GM06990 (cell line): ENCODE measurements around the gene AMN.

Experiments used
- DNase-seq: peaks from one replicate; pipeline ENCODE4 v3.0.0-alpha.2; 2011; ENCODE audit not compliant: insufficient read length; ENCODE audit errors: extremely low read depth
- H3K27me3 ChIP-seq: replicated peaks from 2 replicates; pipeline ENCODE4 v1.6.0; 2011; ENCODE audit warnings: low read length; ENCODE audit not compliant: control insufficient read depth, insufficient read depth
- H3K36me3 ChIP-seq: 2 replicates; pipeline ENCODE4 v1.5.1; 2011; ENCODE audit warnings: low read length; ENCODE audit not compliant: control insufficient read depth, insufficient read depth
- H3K4me3 ChIP-seq: replicated peaks from 2 replicates; pipeline ENCODE4 v1.5.1; 2011; ENCODE audit warnings: low read depth, mild to moderate bottlenecking, control low read depth, low read length
- TF ChIP-seq, protein P1 (sequence below): IDR thresholded peaks from 2 replicates; pipeline ENCODE4 v1.5.1; 2011; ENCODE audit warnings: low read length, control low read depth, mild to moderate bottlenecking, inconsistent platforms; ENCODE audit not compliant: insufficient read depth, poor library complexity, severe bottlenecking

The AMN gene

GRCh38 chr14:102927346-102927877 is 4.9 kb downstream of the AMN start:
- H3K27me3 ChIP-seq, result peaks cover 1% of the 10 kb centered on the region; the same call in 1 of the 2 replicates
- no peaks in the 10 kb centered on the region for H3K36me3 ChIP-seq
- H3K4me3 ChIP-seq, result no peak overlapping the region
- TF ChIP-seq, protein P1, sequence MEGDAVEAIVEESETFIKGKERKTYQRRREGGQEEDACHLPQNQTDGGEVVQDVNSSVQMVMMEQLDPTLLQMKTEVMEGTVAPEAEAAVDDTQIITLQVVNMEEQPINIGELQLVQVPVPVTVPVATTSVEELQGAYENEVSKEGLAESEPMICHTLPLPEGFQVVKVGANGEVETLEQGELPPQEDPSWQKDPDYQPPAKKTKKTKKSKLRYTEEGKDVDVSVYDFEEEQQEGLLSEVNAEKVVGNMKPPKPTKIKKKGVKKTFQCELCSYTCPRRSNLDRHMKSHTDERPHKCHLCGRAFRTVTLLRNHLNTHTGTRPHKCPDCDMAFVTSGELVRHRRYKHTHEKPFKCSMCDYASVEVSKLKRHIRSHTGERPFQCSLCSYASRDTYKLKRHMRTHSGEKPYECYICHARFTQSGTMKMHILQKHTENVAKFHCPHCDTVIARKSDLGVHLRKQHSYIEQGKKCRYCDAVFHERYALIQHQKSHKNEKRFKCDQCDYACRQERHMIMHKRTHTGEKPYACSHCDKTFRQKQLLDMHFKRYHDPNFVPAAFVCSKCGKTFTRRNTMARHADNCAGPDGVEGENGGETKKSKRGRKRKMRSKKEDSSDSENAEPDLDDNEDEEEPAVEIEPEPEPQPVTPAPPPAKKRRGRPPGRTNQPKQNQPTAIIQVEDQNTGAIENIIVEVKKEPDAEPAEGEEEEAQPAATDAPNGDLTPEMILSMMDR, result no peak
- DNase-seq, result peak; percentile 7

DNA sequence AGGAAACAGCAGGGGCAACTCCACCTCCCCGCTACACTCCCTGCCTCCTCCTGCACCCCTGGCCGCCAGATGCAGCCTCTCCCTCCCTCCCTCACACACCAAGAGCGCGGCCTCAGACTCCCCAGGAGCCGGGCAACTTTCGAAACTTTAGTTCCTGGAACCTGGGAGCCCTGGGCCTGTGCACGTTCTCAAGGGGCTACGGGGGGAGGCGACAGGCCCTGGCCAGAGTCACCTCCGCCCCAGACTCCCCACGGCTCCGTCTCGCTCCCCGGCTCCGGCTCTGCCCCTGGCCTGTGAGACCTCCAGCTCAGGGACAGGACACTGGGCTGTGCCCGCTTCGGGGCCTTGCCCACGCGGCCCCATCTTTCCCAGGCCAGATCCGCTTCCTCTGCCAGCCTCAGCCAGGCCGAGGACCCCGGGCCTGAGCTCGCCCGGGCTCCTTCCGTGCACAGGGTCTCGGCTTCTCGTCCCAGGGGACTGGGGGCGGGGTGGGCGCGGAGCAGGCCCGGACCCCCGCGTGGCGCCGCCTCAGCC is 5.5 kb downstream of the AMN start:
- no peaks in the 10 kb centered on the region for H3K36me3 ChIP-seq
- H3K27me3 ChIP-seq, result peaks cover 1% of the 10 kb centered on the region; the same call in 1 of the 2 replicates
- DNase-seq, result no peak
- peak overlapping the region; percentile 39 for H3K4me3 ChIP-seq
- TF ChIP-seq, protein P1, result no peak

GRCh38 chr14:102928412-102929240 is 6.2 kb downstream of the AMN start:
- H3K4me3 ChIP-seq, result peak overlapping the region; percentile 39
- TF ChIP-seq, protein P1, result no peak
- DNase-seq, result peak; percentile 82
- no peaks in the 10 kb centered on the region for H3K36me3 ChIP-seq
- H3K27me3 ChIP-seq, result peaks cover 1% of the 10 kb centered on the region; the same call in 1 of the 2 replicates

- no peak for DNase-seq
Observed at GRCh38 chr14:102929241-102930137, 7.0 kb downstream of the AMN start.

More at GRCh38 chr14:102929241-102930137, 7.0 kb downstream of the AMN start:
- Histone ChIP-seq H3K27me3 (peaks cover 1% of the 10 kb centered on the region; the same call in 1 of the 2 replicates), H3K36me3 (no peaks in the 10 kb centered on the region), H3K4me3 (no peak overlapping the region)
- TF ChIP-seq, protein P1, result no peak
